HEK293 (cell line): ENCODE measurements around the gene TMEM50B.

Experiments used
- CTCF ChIA-PET: fragments of 350-600 bp; formaldehyde crosslinking; extraction: SDS; loops from one replicate; lab custom pipeline; 2021; ENCODE audit warnings: antibody characterized with exemption; lab: Yijun Ruan, JAX
- POLR2A ChIA-PET: fragments of 300-600 bp; formaldehyde crosslinking; extraction: SDS; loops from one replicate; lab custom pipeline; 2020; ENCODE audit warnings: antibody characterized with exemption, inconsistent platforms; lab: Yijun Ruan, JAX
- H3K27ac ChIP-seq: fragments of 200-500 bp; sonication (Bioruptor generic); 2 replicates; pipeline ENCODE4 v1.5.1; 2014; ENCODE audit warnings: low read depth, low read length, control low read depth, inconsistent platforms; ENCODE audit errors: extremely low read depth
- H3K36me3 ChIP-seq, 2 experiments: fragments of 200-500 bp in 1 of 2; sonication (Bioruptor generic) in 1 of 2; 1 replicate in 1 of 2; 2 replicates in 1 of 2; pipeline ENCODE4 v1.5.1; 2014 to 2017; ENCODE audit warnings: inconsistent platforms in 2 of 2, low read length in 2 of 2; ENCODE audit not compliant: control insufficient read depth in 2 of 2, insufficient read depth in 1 of 2
- H3K4me1 ChIP-seq: fragments of 200-500 bp; sonication (Bioruptor generic); 2 replicates; pipeline ENCODE4 v1.5.1; 2014; ENCODE audit warnings: mild to moderate bottlenecking, low read length, inconsistent platforms; ENCODE audit not compliant: control insufficient read depth, insufficient read depth
- H3K4me3 ChIP-seq: 2 replicates; pipeline ENCODE4 v1.5.1; 2011; ENCODE audit warnings: low read depth, mild to moderate bottlenecking, control low read depth, low read length, moderate library complexity
- H3K9me3 ChIP-seq: fragments of 200-500 bp; sonication (Bioruptor generic); 2 replicates; pipeline ENCODE4 v1.5.1; 2014; ENCODE audit warnings: low read depth, low read length, inconsistent platforms; ENCODE audit not compliant: control insufficient read depth, insufficient read depth
- EGR2 ChIP-seq: fragments of 450-650 bp; formaldehyde crosslinking; IDR thresholded peaks from 2 replicates; pipeline ENCODE4 v1.5.1; 2016; ENCODE audit warnings: low read depth, missing biosample characterization, missing genetic modification characterization
- HOXA7 ChIP-seq: sonication (generic); formaldehyde crosslinking; IDR thresholded peaks from 2 replicates; pipeline ENCODE4 v1.8.1; 2022; ENCODE audit warnings: missing genetic modification reagents, borderline replicate concordance
- KLF7 ChIP-seq: fragments of 450-650 bp; formaldehyde crosslinking; IDR thresholded peaks from 2 replicates; pipeline ENCODE4 v1.5.1; 2016; ENCODE audit warnings: missing biosample characterization, missing genetic modification characterization, borderline replicate concordance
- PRDM6 ChIP-seq: fragments of 450-650 bp; formaldehyde crosslinking; IDR thresholded peaks from 2 replicates; pipeline ENCODE4 v1.5.1; 2017; ENCODE audit warnings: missing biosample characterization, missing genetic modification characterization
- RBAK ChIP-seq: fragments of 450-650 bp; formaldehyde crosslinking; IDR thresholded peaks from 2 replicates; pipeline ENCODE4 v1.5.1; 2016; ENCODE audit warnings: missing biosample characterization, missing genetic modification characterization
- SP2 ChIP-seq: fragments of 450-650 bp; formaldehyde crosslinking; IDR thresholded peaks from 2 replicates; pipeline ENCODE4 v1.5.1; 2016; ENCODE audit warnings: missing biosample characterization, missing genetic modification characterization
- TCF7L2 ChIP-seq: IDR thresholded peaks from 2 replicates; pipeline ENCODE4 v1.6.1; 2011; ENCODE audit warnings: low read depth, mild to moderate bottlenecking, inconsistent platforms, low read length, moderate library complexity, borderline replicate concordance
- ZBTB7A ChIP-seq: fragments of 450-650 bp; formaldehyde crosslinking; IDR thresholded peaks from 2 replicates; pipeline ENCODE4 v1.5.1; 2016; ENCODE audit warnings: low read depth, missing biosample characterization, missing genetic modification characterization
- ZBTB8A ChIP-seq: fragments of 450-650 bp; formaldehyde crosslinking; IDR thresholded peaks from 2 replicates; pipeline ENCODE4 v1.5.1; 2016; ENCODE audit warnings: missing biosample characterization, missing genetic modification characterization
- ZNF146 ChIP-seq: fragments of 450-650 bp; formaldehyde crosslinking; IDR thresholded peaks from 2 replicates; pipeline ENCODE4 v1.5.1; 2016; ENCODE audit warnings: missing biosample characterization, missing genetic modification characterization
- ZNF18 ChIP-seq: fragments of 450-650 bp; formaldehyde crosslinking; IDR thresholded peaks from 2 replicates; pipeline ENCODE4 v1.5.1; 2016; ENCODE audit warnings: missing biosample characterization, missing genetic modification characterization
- ZNF48 ChIP-seq: fragments of 450-650 bp; formaldehyde crosslinking; IDR thresholded peaks from 2 replicates; pipeline ENCODE4 v1.5.1; 2016; ENCODE audit warnings: missing biosample characterization, missing genetic modification characterization
- ZNF561 ChIP-seq: fragments of 450-650 bp; IDR thresholded peaks from 2 replicates; pipeline ENCODE4 v1.5.1; 2018; ENCODE audit warnings: missing biosample characterization, missing genetic modification characterization, borderline replicate concordance
- ZNF623 ChIP-seq: fragments of 450-650 bp; formaldehyde crosslinking; IDR thresholded peaks from 2 replicates; pipeline ENCODE4 v1.5.1; 2016; ENCODE audit warnings: missing biosample characterization, missing genetic modification characterization
- ZNF670 ChIP-seq: fragments of 450-650 bp; formaldehyde crosslinking; IDR thresholded peaks from 2 replicates; pipeline ENCODE4 v1.5.1; 2016; ENCODE audit warnings: missing biosample characterization, missing genetic modification characterization, low read depth
- ZNF777 ChIP-seq: fragments of 450-650 bp; formaldehyde crosslinking; IDR thresholded peaks from 2 replicates; pipeline ENCODE4 v1.5.1; 2017; ENCODE audit warnings: missing biosample characterization, missing genetic modification characterization, borderline replicate concordance
- TF ChIP-seq, protein P1 (sequence below): fragments of 450-650 bp; formaldehyde crosslinking; IDR thresholded peaks from 2 replicates; pipeline ENCODE4 v1.5.1; 2016; ENCODE audit warnings: missing biosample characterization, missing genetic modification characterization
- TF ChIP-seq, protein P2 (sequence below): fragments of 450-650 bp; formaldehyde crosslinking; IDR thresholded peaks from 2 replicates; pipeline ENCODE4 v1.5.1; 2016; ENCODE audit warnings: missing biosample characterization, missing genetic modification characterization
- TF ChIP-seq, protein P3 (sequence below): fragments of 450-650 bp; formaldehyde crosslinking; IDR thresholded peaks from 2 replicates; pipeline ENCODE4 v1.5.1; 2016; ENCODE audit warnings: missing biosample characterization, missing genetic modification characterization, borderline replicate concordance
- TF ChIP-seq, protein P4 (sequence below): fragments of 450-650 bp; formaldehyde crosslinking; IDR thresholded peaks from 2 replicates; pipeline ENCODE4 v1.5.1; 2016; ENCODE audit warnings: missing biosample characterization, missing genetic modification characterization

The TMEM50B gene

DNA sequence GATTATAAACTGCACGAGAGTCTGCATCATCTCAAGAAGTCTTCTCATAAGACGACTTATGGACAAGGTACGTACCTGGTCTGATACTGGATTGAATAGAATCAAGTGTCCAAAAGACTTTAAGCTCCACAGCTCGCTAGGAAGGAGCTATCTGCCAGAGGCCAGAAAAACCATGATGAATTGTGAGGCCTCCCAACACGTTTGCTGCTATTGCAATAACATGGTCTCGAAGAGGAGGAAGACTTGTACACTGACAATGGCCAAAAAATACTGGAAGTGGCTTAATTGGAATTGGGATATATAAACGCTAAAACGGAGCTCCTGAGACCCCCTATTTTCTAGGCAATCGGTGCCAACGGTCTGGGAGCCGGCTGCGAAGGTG lies 11.2 kb upstream of the TMEM50B start (continued):
- TF ChIP-seq, protein P1, sequence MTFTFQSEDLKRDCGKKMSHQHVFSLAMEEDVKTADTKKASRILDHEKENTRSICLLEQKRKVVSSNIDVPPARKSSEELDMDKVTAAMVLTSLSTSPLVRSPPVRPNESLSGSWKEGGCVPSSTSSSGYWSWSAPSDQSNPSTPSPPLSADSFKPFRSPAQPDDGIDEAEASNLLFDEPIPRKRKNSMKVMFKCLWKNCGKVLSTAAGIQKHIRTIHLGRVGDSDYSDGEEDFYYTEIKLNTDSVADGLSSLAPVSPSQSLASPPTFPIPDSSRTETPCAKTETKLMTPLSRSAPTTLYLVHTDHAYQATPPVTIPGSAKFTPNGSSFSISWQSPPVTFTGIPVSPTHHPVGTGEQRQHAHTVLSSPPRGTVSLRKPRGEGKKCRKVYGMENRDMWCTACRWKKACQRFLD (tag by site-specific recombination): no peak

- H3K4me3 ChIP-seq: no peak overlapping the region
- H3K36me3 ChIP-seq: no peaks in the 10 kb centered on the region
- H3K9me3 ChIP-seq: no peaks in the 10 kb centered on the region
- H3K4me1 ChIP-seq: no peaks in the 10 kb centered on the region; the same call in 1 of the 2 replicates
- ChIA-PET CTCF (interaction anchor here (0.7 to 0.8 kb wide), 2 partner anchors 9 to 653 kb away, joined by 3 read pairs; partner anchors contain the start of gene TMEM50B), POLR2A (interaction anchor here (5.0 kb wide), 1 partner anchor 8 kb away, joined by 154 read pairs; the partner anchor contains the start of gene TMEM50B)
- H3K27ac ChIP-seq: no peak overlapping the region
- TF ChIP-seq HOXA7 (no peak), PRDM6 (no peak), RBAK (tag by site-specific recombination) (no peak), TCF7L2 (no peak), ZNF561 (tag by site-specific recombination) (no peak), ZNF18 (tag by site-specific recombination) (no peak), KLF7 (tag by site-specific recombination) (no peak), ZNF777 (tag by site-specific recombination) (no peak), ZBTB8A (no peak), ZNF48 (tag by site-specific recombination) (no peak), ZNF670 (no peak), SP2 (tag by site-specific recombination) (no peak), ZNF623 (no peak), ZNF146 (tag by site-specific recombination) (no peak), EGR2 (tag by site-specific recombination) (no peak), ZBTB7A (tag by site-specific recombination) (no peak)
- TF ChIP-seq, protein P2, sequence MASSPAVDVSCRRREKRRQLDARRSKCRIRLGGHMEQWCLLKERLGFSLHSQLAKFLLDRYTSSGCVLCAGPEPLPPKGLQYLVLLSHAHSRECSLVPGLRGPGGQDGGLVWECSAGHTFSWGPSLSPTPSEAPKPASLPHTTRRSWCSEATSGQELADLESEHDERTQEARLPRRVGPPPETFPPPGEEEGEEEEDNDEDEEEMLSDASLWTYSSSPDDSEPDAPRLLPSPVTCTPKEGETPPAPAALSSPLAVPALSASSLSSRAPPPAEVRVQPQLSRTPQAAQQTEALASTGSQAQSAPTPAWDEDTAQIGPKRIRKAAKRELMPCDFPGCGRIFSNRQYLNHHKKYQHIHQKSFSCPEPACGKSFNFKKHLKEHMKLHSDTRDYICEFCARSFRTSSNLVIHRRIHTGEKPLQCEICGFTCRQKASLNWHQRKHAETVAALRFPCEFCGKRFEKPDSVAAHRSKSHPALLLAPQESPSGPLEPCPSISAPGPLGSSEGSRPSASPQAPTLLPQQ (tag by site-specific recombination): no peak
- TF ChIP-seq, protein P3, sequence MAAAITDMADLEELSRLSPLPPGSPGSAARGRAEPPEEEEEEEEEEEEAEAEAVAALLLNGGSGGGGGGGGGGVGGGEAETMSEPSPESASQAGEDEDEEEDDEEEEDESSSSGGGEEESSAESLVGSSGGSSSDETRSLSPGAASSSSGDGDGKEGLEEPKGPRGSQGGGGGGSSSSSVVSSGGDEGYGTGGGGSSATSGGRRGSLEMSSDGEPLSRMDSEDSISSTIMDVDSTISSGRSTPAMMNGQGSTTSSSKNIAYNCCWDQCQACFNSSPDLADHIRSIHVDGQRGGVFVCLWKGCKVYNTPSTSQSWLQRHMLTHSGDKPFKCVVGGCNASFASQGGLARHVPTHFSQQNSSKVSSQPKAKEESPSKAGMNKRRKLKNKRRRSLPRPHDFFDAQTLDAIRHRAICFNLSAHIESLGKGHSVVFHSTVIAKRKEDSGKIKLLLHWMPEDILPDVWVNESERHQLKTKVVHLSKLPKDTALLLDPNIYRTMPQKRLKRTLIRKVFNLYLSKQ (tag by site-specific recombination): no peak
- TF ChIP-seq, protein P4, sequence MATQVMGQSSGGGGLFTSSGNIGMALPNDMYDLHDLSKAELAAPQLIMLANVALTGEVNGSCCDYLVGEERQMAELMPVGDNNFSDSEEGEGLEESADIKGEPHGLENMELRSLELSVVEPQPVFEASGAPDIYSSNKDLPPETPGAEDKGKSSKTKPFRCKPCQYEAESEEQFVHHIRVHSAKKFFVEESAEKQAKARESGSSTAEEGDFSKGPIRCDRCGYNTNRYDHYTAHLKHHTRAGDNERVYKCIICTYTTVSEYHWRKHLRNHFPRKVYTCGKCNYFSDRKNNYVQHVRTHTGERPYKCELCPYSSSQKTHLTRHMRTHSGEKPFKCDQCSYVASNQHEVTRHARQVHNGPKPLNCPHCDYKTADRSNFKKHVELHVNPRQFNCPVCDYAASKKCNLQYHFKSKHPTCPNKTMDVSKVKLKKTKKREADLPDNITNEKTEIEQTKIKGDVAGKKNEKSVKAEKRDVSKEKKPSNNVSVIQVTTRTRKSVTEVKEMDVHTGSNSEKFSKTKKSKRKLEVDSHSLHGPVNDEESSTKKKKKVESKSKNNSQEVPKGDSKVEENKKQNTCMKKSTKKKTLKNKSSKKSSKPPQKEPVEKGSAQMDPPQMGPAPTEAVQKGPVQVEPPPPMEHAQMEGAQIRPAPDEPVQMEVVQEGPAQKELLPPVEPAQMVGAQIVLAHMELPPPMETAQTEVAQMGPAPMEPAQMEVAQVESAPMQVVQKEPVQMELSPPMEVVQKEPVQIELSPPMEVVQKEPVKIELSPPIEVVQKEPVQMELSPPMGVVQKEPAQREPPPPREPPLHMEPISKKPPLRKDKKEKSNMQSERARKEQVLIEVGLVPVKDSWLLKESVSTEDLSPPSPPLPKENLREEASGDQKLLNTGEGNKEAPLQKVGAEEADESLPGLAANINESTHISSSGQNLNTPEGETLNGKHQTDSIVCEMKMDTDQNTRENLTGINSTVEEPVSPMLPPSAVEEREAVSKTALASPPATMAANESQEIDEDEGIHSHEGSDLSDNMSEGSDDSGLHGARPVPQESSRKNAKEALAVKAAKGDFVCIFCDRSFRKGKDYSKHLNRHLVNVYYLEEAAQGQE (tag by site-specific recombination): no peak
- TF ChIP-seq, all 188 proteins: peak for 0
Measured at GRCh38 chr21:33488936-33489335, 9.2 kb upstream of the TMEM50B start.
